Left lung (tissue), 10 donors: ENCODE results near the gene ARHGAP8. TPM values are rescaled to one million over a fixed set of nuclear protein-coding genes. Genes with fewer than 3 reads are reported as not detected.

Experiments used
- ATAC-seq: fragments of 200-7000 bp; cut with Tn5 transposase; one replicate; pipeline ENCODE4 v1.9.1; 2020; ENCODE audit warnings: moderate library complexity
- DNase-seq, 4 donors: peaks; one replicate each; pipeline ENCODE4 v3.0.0-alpha.2; 2013 to 2020
- H3K27ac ChIP-seq, 2 donors: fragments of 200-600 bp; sonication (generic) in 1 of 2; one replicate each; pipeline versions ENCODE4 v1.5.0 to v1.8.0; 2020 to 2021
- H3K27me3 ChIP-seq, 2 donors: fragments of 200-600 bp; sonication (generic) in 1 of 2; one replicate each; pipeline versions ENCODE4 v1.5.0 to v1.8.0; 2020 to 2021
- H3K36me3 ChIP-seq, 2 donors: fragments of 200-600 bp; sonication (generic) in 1 of 2; one replicate each; pipeline versions ENCODE4 v1.5.0 to v1.8.0; 2020 to 2021
- H3K4me1 ChIP-seq, 2 donors: fragments of 200-600 bp; one replicate each; pipeline ENCODE4 v1.8.0; 2021
- H3K4me3 ChIP-seq, 2 donors: fragments of 200-600 bp; sonication (generic) in 1 of 2; one replicate each; pipeline versions ENCODE4 v1.5.0 to v1.8.0; 2020 to 2021; ENCODE audit warnings: mild to moderate bottlenecking in 1 of 2
- H3K9me3 ChIP-seq, 2 donors: fragments of 200-600 bp; sonication (generic) in 1 of 2; one replicate each; pipeline versions ENCODE4 v1.5.0 to v1.8.0; 2020 to 2021
- CTCF ChIP-seq, 2 donors: fragments of 200-600 bp; sonication (generic) in 1 of 2; IDR thresholded peaks; one replicate each; pipeline versions ENCODE4 v1.5.0 to v1.8.0; 2021; ENCODE audit warnings: antibody characterized with exemption in 2 of 2
- intact Hi-C, 2 donors: fragments of 100-400 bp; cut with DNase I; formaldehyde crosslinking; loops; one replicate each; pipeline versions ENCODE4 v1.11.2 to v1.14.2; 2022
- polyA plus RNA-seq, 6 donors: library from polyadenylated mRNA; unstranded; fragments of 120-200 nt; gene quantifications; one replicate each; pipeline ENCODE4 v1.2.1, GENCODE V29; 2013; ENCODE audit not compliant: insufficient read length in 6 of 6
- total RNA-seq, 2 donors: library from RNA; stranded (reverse); fragmentation: NEBNext Ultra II Directional; extraction: Animal tissue kit (Norgen Biotek cat#: 25700); gene quantifications; one replicate each; pipeline ENCODE4 v1.2.1, GENCODE V29; 2021
- donor health status: DM: no; HTN: yes; CAD: no.
- donor health status: DM: no; HTN: no; CAD: no.

ARHGAP8 gene
- total and polyA plus RNA-seq, 8 donors = 18.3 to 47.0 (median 35.0) TPM

- intact Hi-C loops = no loop called here
- Histone ChIP-seq H3K9me3 (no peaks in the 10 kb centered on the region), H3K4me1 (no peaks in the 10 kb centered on the region), H3K27me3 (peaks cover 0 to 21% of the 10 kb centered on the region in 2 donors), H3K4me3 (no peak overlapping the region), H3K27ac (no peak overlapping the region), H3K36me3 (no peaks in the 10 kb centered on the region)
- DNase-seq (no peak), ATAC-seq (no peak)
- TF ChIP-seq CTCF (IDR thresholded peaks at IDR 0.05) = no peak
Measured at GRCh38 chr22:44786136-44786535, 33.8 kb downstream of the ARHGAP8 start.

- H3K4me1 ChIP-seq = no peaks in the 10 kb centered on the region
- DNase-seq = no peak
- intact Hi-C loops = no loop called here
Measured at GRCh38 chr22:44786610-44787009, 34.2 kb downstream of the ARHGAP8 start.

GRCh38 chr22:44787832-44788231 lies 35.5 kb downstream of the ARHGAP8 start:
- Histone ChIP-seq H3K36me3 (no peaks in the 10 kb centered on the region), H3K4me3 (no peak overlapping the region), H3K9me3 (no peaks in the 10 kb centered on the region), H3K4me1 (no peaks in the 10 kb centered on the region), H3K27ac (no peak overlapping the region), H3K27me3 (peaks cover 0 to 21% of the 10 kb centered on the region in 2 donors)
- intact Hi-C loops = no loop called here
- TF ChIP-seq CTCF (IDR thresholded peaks at IDR 0.05) = no peak
- ATAC-seq = no peak
- no peak for DNase-seq

More at GRCh38 chr22:44786610-44787009, 34.2 kb downstream of the ARHGAP8 start:
- ATAC-seq = no peak
- Histone ChIP-seq H3K36me3 (no peaks in the 10 kb centered on the region), H3K27ac (no peak overlapping the region), H3K9me3 (no peaks in the 10 kb centered on the region), H3K4me3 (no peak overlapping the region), H3K27me3 (peaks cover 0 to 21% of the 10 kb centered on the region in 2 donors)
- no peak for TF ChIP-seq CTCF (IDR thresholded peaks at IDR 0.05)

- peak in 1 of 4 donors; percentile 45 for DNase-seq
- no peak for ATAC-seq
- Histone ChIP-seq H3K36me3 (no peaks in the 10 kb centered on the region), H3K27ac (no peak overlapping the region), H3K4me3 (no peak overlapping the region), H3K27me3 (peaks cover 0 to 12% of the 10 kb centered on the region in 2 donors), H3K4me1 (no peaks in the 10 kb centered on the region), H3K9me3 (no peaks in the 10 kb centered on the region)
- intact Hi-C loops = no loop called here
- no peak for TF ChIP-seq CTCF (IDR thresholded peaks at IDR 0.05)
Measured at GRCh38 chr22:44793106-44793505, 40.7 kb downstream of the ARHGAP8 start.

- peak in 1 of 4 donors; percentile 74 for DNase-seq
- no peak for TF ChIP-seq CTCF (IDR thresholded peaks at IDR 0.05)
- no peak for ATAC-seq
- intact Hi-C loops = no loop called here
- Histone ChIP-seq H3K36me3 (no peaks in the 10 kb centered on the region), H3K4me3 (no peak overlapping the region), H3K9me3 (no peaks in the 10 kb centered on the region), H3K27ac (no peak overlapping the region), H3K4me1 (no peaks in the 10 kb centered on the region), H3K27me3 (peaks cover 0 to 15% of the 10 kb centered on the region in 2 donors)
Measured at GRCh38 chr22:44793506-44794172, 41.3 kb downstream of the ARHGAP8 start.
